GM18502 (cell line): Measurements from ENCODE around the gene ZDHHC3.
"Not testable (repeated sequence)": the region's sequence is repeated elsewhere in the genome, so short reads cannot be mapped to it uniquely, and the experiment has no call there.

ENCODE experiments used
- ATAC-seq: cut with Tn5 transposase; IDR thresholded peaks from one replicate; pipeline ENCODE4 v1.9.1; 2021; ENCODE audit warnings: mild to moderate bottlenecking; ENCODE audit not compliant: unreplicated experiment, poor library complexity

The ZDHHC3 gene

GRCh38 chr3:44966795-44967278, 9.1 kb downstream of the ZDHHC3 start:
- no peak for ATAC-seq

GRCh38 chr3:44965165-44965564, 10.8 kb downstream of the ZDHHC3 start:
- no peak for ATAC-seq

- ATAC-seq, result no peak
These were observed 12.2 kb downstream of the ZDHHC3 start for GRCh38 chr3:44963571-44964325.

GRCh38 chr3:44962621-44963393, 13.2 kb downstream of the ZDHHC3 start:
- ATAC-seq, result no peak

- ATAC-seq, result no peak
These were observed 14.1 kb downstream of the ZDHHC3 start for GRCh38 chr3:44961888-44962287.

- ATAC-seq, result no peak
These were observed 15.5 kb downstream of the ZDHHC3 start for GRCh38 chr3:44960387-44961026.

- ATAC-seq, result no peak
These were observed 17.6 kb downstream of the ZDHHC3 start for GRCh38 chr3:44958386-44958785.

- no peak for ATAC-seq
These were observed 18.0 kb downstream of the ZDHHC3 start for GRCh38 chr3:44957986-44958385.

GRCh38 chr3:44955917-44956316, 20.1 kb downstream of the ZDHHC3 start:
- no peak for ATAC-seq

GRCh38 chr3:44954962-44955361, 21.0 kb downstream of the ZDHHC3 start:
- ATAC-seq, result peak; percentile 80

- ATAC-seq, result no peak
These were observed 21.7 kb downstream of the ZDHHC3 start for GRCh38 chr3:44954304-44954703.

- ATAC-seq, result no peak
These were observed 23.3 kb downstream of the ZDHHC3 start for GRCh38 chr3:44952689-44953088.

- ATAC-seq, result no peak
These were observed 25.7 kb downstream of the ZDHHC3 start for GRCh38 chr3:44950275-44950734.

GRCh38 chr3:44949770-44950169, 26.2 kb downstream of the ZDHHC3 start:
- not testable (repeated sequence) for ATAC-seq

GRCh38 chr3:44948239-44948638, 27.7 kb downstream of the ZDHHC3 start:
- ATAC-seq, result no peak

GRCh38 chr3:44942202-44942921, 33.6 kb downstream of the ZDHHC3 start:
- ATAC-seq, result no peak

- ATAC-seq, result no peak
These were observed 36.4 kb downstream of the ZDHHC3 start for GRCh38 chr3:44939581-44940036.

- ATAC-seq, result no peak
These were observed 42.7 kb downstream of the ZDHHC3 start for GRCh38 chr3:44932986-44933944.

- ATAC-seq, result no peak
These were observed 43.7 kb downstream of the ZDHHC3 start for GRCh38 chr3:44932271-44932670.
